H1 (cell line): ENCODE results near the gene UBQLN1. TPM values are rescaled to one million over a fixed set of nuclear protein-coding genes. Genes with fewer than 3 reads are reported as not detected.

ENCODE experiments used
- CTCF ChIA-PET: fragments of 300-600 bp; sonication (Branson Sonifier 250); formaldehyde crosslinking; loops from one replicate; lab custom pipeline; 2021; ENCODE audit not compliant: partially characterized antibody; lab: Charles Lee
- POLR2A ChIA-PET: fragments of 300-600 bp; sonication (Branson Sonifier 250); formaldehyde crosslinking; loops from one replicate; lab custom pipeline; 2021; ENCODE audit warnings: inconsistent platforms; ENCODE audit not compliant: partially characterized antibody; lab: Charles Lee
- DNase-seq, 2 experiments: peaks; one replicate each; pipeline versions ENCODE4 v3.0.0 to v3.0.0-alpha.2; 2010 to 2022; ENCODE audit warnings: low spot score in 2 of 2, low read depth in 1 of 2, mixed read lengths in 1 of 2
- FAIRE-seq: peaks from 2 replicates; lab custom pipeline; 2011; peaks lifted over from hg19 to GRCh38; lab: Jason Lieb, UNC
- H2AFZ ChIP-seq: 2 replicates; pipeline ENCODE4 v1.8.1; 2012; ENCODE audit warnings: low read length, inconsistent platforms
- H2AK5ac ChIP-seq: 2 replicates; pipeline ENCODE4 v1.6.1; 2013; ENCODE audit warnings: low read depth, low read length
- H2BK120ac ChIP-seq: replicated peaks from 2 replicates; pipeline ENCODE3; 2013; ENCODE audit warnings: low read depth, low read length, inconsistent platforms
- H2BK12ac ChIP-seq: 2 replicates; pipeline ENCODE4 v1.6.1; 2013; ENCODE audit warnings: low read depth, low read length
- H2BK15ac ChIP-seq: 2 replicates; pipeline ENCODE4 v1.6.1; 2013; ENCODE audit warnings: low read length
- H2BK20ac ChIP-seq: 2 replicates; pipeline ENCODE4 v1.6.1; 2013; ENCODE audit warnings: low read length
- H2BK5ac ChIP-seq: 2 replicates; pipeline ENCODE4 v1.6.1; 2013; ENCODE audit warnings: low read depth, low read length
- H3K14ac ChIP-seq: 2 replicates; pipeline ENCODE4 v1.6.1; 2013; ENCODE audit warnings: inconsistent platforms; ENCODE audit not compliant: insufficient read length
- H3K18ac ChIP-seq: 2 replicates; pipeline ENCODE4 v1.6.1; 2013; ENCODE audit warnings: low read length; ENCODE audit errors: extremely low read depth
- H3K23ac ChIP-seq: 2 replicates; pipeline ENCODE4 v1.6.1; 2013; ENCODE audit warnings: inconsistent platforms; ENCODE audit not compliant: insufficient read length
- H3K23me2 ChIP-seq: 2 replicates; pipeline ENCODE4 v1.6.1; 2013; ENCODE audit warnings: low read depth, low read length
- H3K27ac ChIP-seq: 2 replicates; pipeline ENCODE4 v1.6.1; 2011; ENCODE audit warnings: low read depth, low read length, inconsistent platforms
- H3K27me3 ChIP-seq, 4 experiments: replicated peaks in 1 of 4; 1 replicate in 1 of 4; 2 replicates in 3 of 4; pipeline versions ENCODE4 v1.6.1 to v1.8.1; 2011 to 2013; ENCODE audit warnings: low read length in 3 of 4, mild to moderate bottlenecking in 3 of 4, inconsistent platforms in 2 of 4, mixed read lengths in 2 of 4, moderate library complexity in 1 of 4; ENCODE audit not compliant: control insufficient read depth in 3 of 4, insufficient read depth in 3 of 4; ENCODE audit errors: extremely low read depth in 1 of 4
- H3K36me3 ChIP-seq, 4 experiments: 2 replicates each; pipeline versions ENCODE4 v1.6.1 to v1.8.1; 2011 to 2013; ENCODE audit warnings: mild to moderate bottlenecking in 4 of 4, low read length in 3 of 4, moderate library complexity in 2 of 4, control low read depth in 1 of 4, inconsistent platforms in 1 of 4; ENCODE audit not compliant: insufficient read depth in 4 of 4, control insufficient read depth in 2 of 4
- H3K4ac ChIP-seq: replicated peaks from 2 replicates; pipeline ENCODE3; 2013; ENCODE audit warnings: low read length, low read depth, mixed read lengths, inconsistent platforms; ENCODE audit not compliant: insufficient read length
- H3K4me1 ChIP-seq, 4 experiments: replicated peaks in 1 of 4; 1 replicate in 1 of 4; 2 replicates in 3 of 4; pipeline versions ENCODE4 v1.6.1 to v1.8.1; 2011 to 2013; ENCODE audit warnings: low read length in 3 of 4, inconsistent platforms in 2 of 4, mixed read lengths in 1 of 4; ENCODE audit not compliant: insufficient read depth in 4 of 4, control insufficient read depth in 3 of 4
- H3K4me2 ChIP-seq, 2 experiments: 2 replicates each; pipeline versions ENCODE4 v1.6.1 to v1.8.1; 2011 to 2013; ENCODE audit warnings: low read depth in 2 of 2, low read length in 2 of 2, control low read depth in 1 of 2, inconsistent platforms in 1 of 2, mild to moderate bottlenecking in 1 of 2; ENCODE audit not compliant: insufficient read depth in 1 of 2
- H3K4me3 ChIP-seq, 4 experiments: fragments of 200-600, 300-600 bp in 1 of 4; sonication (generic), shearing (Covaris generic), sonication (Bioruptor Twin) in 1 of 4; 2 replicates each; pipeline versions ENCODE4 v1.5.1 to v1.8.1; 2011 to 2016; ENCODE audit warnings: low read length in 4 of 4, low read depth in 3 of 4, control low read depth in 2 of 4, inconsistent platforms in 2 of 4, mild to moderate bottlenecking in 2 of 4, mixed read lengths in 1 of 4, moderate library complexity in 1 of 4; ENCODE audit not compliant: insufficient read depth in 2 of 4; ENCODE audit errors: extremely low read depth in 1 of 4
- H3K56ac ChIP-seq: replicated peaks from 2 replicates; pipeline ENCODE3; 2013; ENCODE audit warnings: low read depth, mild to moderate bottlenecking, mixed read lengths, low read length, inconsistent platforms; ENCODE audit not compliant: insufficient read length
- H3K79me1 ChIP-seq: 2 replicates; pipeline ENCODE4 v1.6.1; 2013; ENCODE audit warnings: low read depth, low read length, control low read depth
- H3K79me2 ChIP-seq, 2 experiments: 2 replicates each; pipeline versions ENCODE4 v1.6.1 to v1.8.1; 2012 to 2013; ENCODE audit warnings: low read length in 2 of 2, mild to moderate bottlenecking in 2 of 2, inconsistent platforms in 1 of 2; ENCODE audit not compliant: insufficient read depth in 2 of 2, control insufficient read depth in 1 of 2
- H3K9ac ChIP-seq, 4 experiments: replicated peaks in 1 of 4; 1 replicate in 1 of 4; 2 replicates in 3 of 4; pipeline versions ENCODE4 v1.6.1 to v1.8.1; 2011 to 2013; ENCODE audit warnings: low read depth in 3 of 4, low read length in 3 of 4, control low read depth in 2 of 4, mild to moderate bottlenecking in 2 of 4, moderate library complexity in 2 of 4, inconsistent platforms in 1 of 4; ENCODE audit errors: extremely low read depth in 1 of 4
- H3K9me3 ChIP-seq, 2 experiments: 2 replicates each; pipeline versions ENCODE4 v1.6.1 to v1.8.1; 2012 to 2013; ENCODE audit warnings: mild to moderate bottlenecking in 2 of 2, moderate library complexity in 2 of 2, control low read depth in 1 of 2, inconsistent platforms in 1 of 2, low read depth in 1 of 2, low read length in 1 of 2, mixed read lengths in 1 of 2; ENCODE audit not compliant: insufficient read depth in 2 of 2
- H4K20me1 ChIP-seq, 2 experiments: replicated peaks in 1 of 2; 2 replicates each; pipeline versions ENCODE3 to v1.8.1; 2011 to 2013; ENCODE audit warnings: inconsistent platforms in 2 of 2, low read length in 2 of 2, mild to moderate bottlenecking in 1 of 2; ENCODE audit not compliant: insufficient read depth in 2 of 2, control insufficient read depth in 1 of 2
- H4K5ac ChIP-seq: 2 replicates; pipeline ENCODE4 v1.6.1; 2013; ENCODE audit warnings: low read length, low read depth, mixed read lengths, inconsistent platforms; ENCODE audit not compliant: insufficient read length
- H4K8ac ChIP-seq: 2 replicates; pipeline ENCODE4 v1.8.0; 2013; ENCODE audit warnings: mild to moderate bottlenecking, moderate library complexity, low read length, inconsistent platforms; ENCODE audit not compliant: insufficient read depth; ENCODE audit errors: extremely low read depth
- H4K91ac ChIP-seq: replicated peaks from 2 replicates; pipeline ENCODE3; 2013; ENCODE audit warnings: low read length, mixed read lengths, inconsistent platforms; ENCODE audit not compliant: insufficient read length
- CBX5 ChIP-seq: fragments of 300-800, 300-1000 bp; sonication (generic); IDR thresholded peaks from 2 replicates; pipeline ENCODE4 v1.7.1; 2016; ENCODE audit warnings: antibody characterized with exemption, low read length, low read depth
- EGR1 ChIP-seq: IDR thresholded peaks from 2 replicates; pipeline ENCODE4 v1.6.1; 2011; ENCODE audit warnings: low read depth, low read length, borderline replicate concordance
- EZH2 ChIP-seq: fragments of 200-600 bp; sonication (generic); IDR thresholded peaks from 2 replicates; pipeline ENCODE4 v1.7.1; 2012; ENCODE audit warnings: low read depth, mild to moderate bottlenecking, moderate library complexity, low read length, inconsistent platforms; ENCODE audit not compliant: severe bottlenecking
- FOSL1 ChIP-seq: IDR thresholded peaks from 2 replicates; pipeline ENCODE4 v1.6.1; 2011; ENCODE audit warnings: mild to moderate bottlenecking, low read depth, low read length, moderate library complexity; ENCODE audit not compliant: insufficient read depth
- GABPA ChIP-seq: IDR thresholded peaks from 2 replicates; pipeline ENCODE4 v1.6.1; 2011; ENCODE audit warnings: mild to moderate bottlenecking, low read length, moderate library complexity, borderline replicate concordance; ENCODE audit not compliant: insufficient read depth
- HDAC6 ChIP-seq: IDR thresholded peaks from one replicate; pipeline ENCODE4 v1.7.1; 2012; ENCODE audit warnings: low read depth, mild to moderate bottlenecking, inconsistent platforms, low read length, moderate library complexity
- MAX ChIP-seq: IDR thresholded peaks from 2 replicates; pipeline ENCODE4 v1.6.1; 2012; ENCODE audit warnings: inconsistent platforms
- SIN3A ChIP-seq, 2 experiments: IDR thresholded peaks in 1 of 2; conservative IDR thresholded peaks in 1 of 2; 2 replicates each; pipeline ENCODE4 v1.6.1; 2011 to 2012; ENCODE audit warnings: low read length in 2 of 2, improper control_type of control experiment in 1 of 2, low read depth in 1 of 2, mild to moderate bottlenecking in 1 of 2
- WGBS, 2 experiments: shearing (Covaris generic) in 1 of 2; methylation state at CpG; one replicate each; pipeline versions ENCODE4 v1.1.6 to v1.1.7; 2013 to 2015; ENCODE audit warnings: low lambda C conversion rate in 2 of 2, mixed read lengths in 2 of 2, inconsistent platforms in 1 of 2, low coverage in 1 of 2, missing lambda C conversion rate in 1 of 2; ENCODE audit not compliant: insufficient replicate concordance in 2 of 2, insufficient coverage in 1 of 2, insufficient read length in 1 of 2; ENCODE audit errors: extremely low coverage in 1 of 2, missing lambda C conversion rate in 1 of 2; 5-methylcytosine and 5-hydroxymethylcytosine counted together
- polyA plus RNA-seq, 7 experiments: library from polyadenylated mRNA; depleted of rRNA in 3 of 7; stranded (reverse) in 5 of 7; unstranded in 2 of 7; fragments of >200 nt in 5 of 7; fragments of 200-250 nt in 2 of 7; gene quantifications; 1 replicate in 5 of 7; 2 replicates in 1 of 7; 4 replicates in 1 of 7; pipeline versions ENCODE4 v1.2.1 to v1.2.3, GENCODE V29; 2011 to 2013; ENCODE audit warnings: missing spikeins in 2 of 7, mixed read lengths in 2 of 7
- total RNA-seq: library from RNA; stranded (reverse); fragmentation: NEBNext Ultra II Directional; extraction: Animal tissue kit (Norgen Biotek cat#: 25700); gene quantifications from 2 replicates; pipeline ENCODE4 v1.2.1, GENCODE V29; 2021

UBQLN1 gene
- total and polyA plus RNA-seq, 2 of the 8 experiments (the other 6 are each of a cell fraction or from before 2014, with no cell fraction given), result 62.4 to 105 TPM

DNA sequence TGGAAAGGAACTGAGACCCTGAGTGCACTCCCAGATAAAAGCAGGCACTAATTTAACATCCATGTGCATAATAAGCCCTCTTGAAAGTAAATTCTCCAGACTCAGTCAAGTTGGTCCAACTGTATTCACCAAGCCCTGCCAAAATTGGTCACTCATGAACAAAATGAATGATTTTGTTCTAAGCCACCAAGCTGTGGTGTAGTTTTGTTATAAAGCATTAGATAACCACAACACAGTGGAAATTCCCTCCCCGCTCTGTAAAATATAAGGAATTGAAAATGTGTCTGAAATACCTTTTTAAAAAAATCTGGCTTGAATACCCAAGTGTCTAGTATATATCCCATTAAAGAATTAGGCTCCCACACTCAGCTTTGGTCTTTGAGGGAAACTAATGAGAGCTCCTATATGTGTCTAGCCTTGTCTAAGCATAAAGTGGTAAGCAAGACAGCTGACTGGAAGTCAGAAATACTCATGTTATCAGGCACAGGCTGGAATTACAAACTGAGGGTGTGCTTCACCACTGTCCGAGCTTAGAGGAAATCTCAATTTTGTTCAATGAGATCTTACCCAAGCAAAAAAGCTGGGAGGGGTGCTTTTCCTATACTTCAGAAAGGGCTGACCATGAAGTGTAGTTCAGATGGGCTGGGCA, 51.6 kb downstream of the UBQLN1 start:
- Histone ChIP-seq H3K23me2 (no peaks in the 10 kb centered on the region), H3K36me3 (peaks cover 3 to 56% (median 37%) of the 10 kb centered on the region in 4 experiments; a peak in 7 of 8 replicates), H3K23ac (no peak overlapping the region), H3K18ac (no peak overlapping the region), H2BK5ac (no peak overlapping the region), H4K5ac (no peak overlapping the region), H3K4ac (no peak overlapping the region), H3K9me3 (no peaks in the 10 kb centered on the region)
- TF ChIP-seq SIN3A (conservative IDR thresholded peaks at IDR 0.05 in 1 of 2, IDR thresholded peaks at IDR 0.05 in 1 of 2; ENCODE audit: low read depth in 1 of 2, low read length in 2 of 2) (no peak), CBX5 (no peak), FOSL1 (no peak), MAX (no peak), EZH2 (no peak), EGR1 (no peak), GABPA (no peak), HDAC6 (no peak)
- TF ChIP-seq, all 59 proteins: peak for 0
- H3K4me2 ChIP-seq, result no peak overlapping the region
- no peak overlapping the region for H3K27ac ChIP-seq
- H2BK120ac ChIP-seq, result no peak overlapping the region
- DNase-seq, result no peak
- no peak overlapping the region for H3K14ac ChIP-seq
- no peak for FAIRE-seq
- POLR2A ChIA-PET, result interaction anchor here (0.6 kb wide), 1 partner anchor 297 kb away, joined by 3 read pairs; no protein-coding TSS in a partner anchor
- no peak overlapping the region for H2AK5ac ChIP-seq
- no peak overlapping the region for H2BK20ac ChIP-seq
- no peak overlapping the region for H4K8ac ChIP-seq
- CTCF ChIA-PET, result no interaction called here
- no peak overlapping the region for H3K4me3 ChIP-seq
- no peak overlapping the region for H3K56ac ChIP-seq
- no peaks in the 10 kb centered on the region for H3K4me1 ChIP-seq
- no peak overlapping the region for H2AFZ ChIP-seq
- H4K91ac ChIP-seq, result no peak overlapping the region
- peaks cover 0 to 2% of the 10 kb centered on the region in 2 experiments for H4K20me1 ChIP-seq
- H3K9ac ChIP-seq, result no peak overlapping the region
- H3K27me3 ChIP-seq, result no peaks in the 10 kb centered on the region
- WGBS, 2 experiments, result 87% methylated on average over 2 of the region's 2 CpGs; no CpG with 5 or more reads in 1 of the 2 experiments
- no peaks in the 10 kb centered on the region; the same call in 1 of the 2 replicates for H3K79me1 ChIP-seq
- no peak overlapping the region for H2BK15ac ChIP-seq
- H3K79me2 ChIP-seq, result no peaks in the 10 kb centered on the region
- no peak overlapping the region for H2BK12ac ChIP-seq
